IMR-90 (cell line): ENCODE results near the gene MRM1. TPM values are rescaled to one million over a fixed set of nuclear protein-coding genes. Genes with fewer than 3 reads are reported as not detected.

ENCODE experiments used
- ATAC-seq: fragments of 200-7000 bp; cut with Tn5 transposase; 2 replicates; pipeline ENCODE4 v1.9.1; 2020; ENCODE audit warnings: low read depth, mild to moderate bottlenecking, moderate library complexity
- BruUV-seq: library from RNA; stranded (reverse); fragments of 400-500 nt; replicated peaks from 2 replicates; lab custom pipeline; 2021; lab: Mats Ljungman, UMichigan
- CTCF ChIA-PET: fragments of 300-600 bp; formaldehyde crosslinking; extraction: SDS; loops from one replicate; lab custom pipeline; 2021; ENCODE audit warnings: antibody characterized with exemption; lab: Yijun Ruan, JAX
- POLR2A ChIA-PET: fragments of 300-600 bp; sonication (Branson Sonifier 250); formaldehyde crosslinking; loops from one replicate; lab custom pipeline; 2022; ENCODE audit warnings: antibody characterized with exemption; ENCODE audit not compliant: unreplicated experiment; lab: Charles Lee
- DNase-seq: peaks from one replicate; pipeline ENCODE4 v3.0.0; 2013
- H2AFZ ChIP-seq: replicated peaks from 2 replicates; pipeline ENCODE3; 2013; ENCODE audit warnings: low read length, mild to moderate bottlenecking; ENCODE audit not compliant: poor library complexity
- H2AK5ac ChIP-seq: 2 replicates; pipeline ENCODE4 v1.6.1; 2013; ENCODE audit warnings: low read depth, low read length, inconsistent platforms
- H2AK9ac ChIP-seq: replicated peaks from 2 replicates; pipeline ENCODE3; 2013; ENCODE audit warnings: mild to moderate bottlenecking, low read depth, low read length, moderate library complexity; ENCODE audit not compliant: poor library complexity
- H2BK120ac ChIP-seq: 2 replicates; pipeline ENCODE4 v1.6.1; 2013; ENCODE audit warnings: low read depth, low read length, inconsistent platforms
- H2BK15ac ChIP-seq: 3 replicates; pipeline ENCODE4 v1.6.1; 2013; ENCODE audit warnings: low read depth, low read length, inconsistent platforms
- H2BK20ac ChIP-seq: 2 replicates; pipeline ENCODE4 v1.6.1; 2013; ENCODE audit warnings: low read depth, mild to moderate bottlenecking, inconsistent platforms, low read length, moderate library complexity
- H2BK5ac ChIP-seq: 2 replicates; pipeline ENCODE4 v1.6.1; 2013; ENCODE audit warnings: mild to moderate bottlenecking, low read depth, low read length, inconsistent platforms; ENCODE audit not compliant: poor library complexity, severe bottlenecking
- H3K14ac ChIP-seq: replicated peaks from 2 replicates; pipeline ENCODE4 v1.6.1; 2013; ENCODE audit warnings: low read depth, low read length, inconsistent platforms
- H3K18ac ChIP-seq: 2 replicates; pipeline ENCODE4 v1.6.1; 2013; ENCODE audit warnings: low read depth, low read length, control low read depth
- H3K23ac ChIP-seq: 2 replicates; pipeline ENCODE4 v1.6.1; 2013; ENCODE audit warnings: low read depth, low read length, inconsistent platforms
- H3K27ac ChIP-seq: 2 replicates; pipeline ENCODE4 v1.5.1; 2013; ENCODE audit warnings: mild to moderate bottlenecking, control low read depth, low read length; ENCODE audit not compliant: insufficient read depth
- H3K27me3 ChIP-seq: 2 replicates; pipeline ENCODE4 v1.6.1; 2013; ENCODE audit warnings: low read length; ENCODE audit not compliant: control insufficient read depth, insufficient read depth
- H3K36me3 ChIP-seq: 2 replicates; pipeline ENCODE4 v1.6.1; 2013; ENCODE audit warnings: low read length, mixed read lengths; ENCODE audit not compliant: control insufficient read depth, insufficient read depth
- H3K4ac ChIP-seq: 2 replicates; pipeline ENCODE4 v1.6.1; 2013; ENCODE audit warnings: low read depth, low read length, inconsistent platforms
- H3K4me1 ChIP-seq: 2 replicates; pipeline ENCODE4 v1.6.1; 2013; ENCODE audit warnings: low read length, mixed read lengths; ENCODE audit not compliant: control insufficient read depth, insufficient read depth
- H3K4me2 ChIP-seq: 2 replicates; pipeline ENCODE4 v1.6.1; 2013; ENCODE audit warnings: low read depth, mild to moderate bottlenecking, control low read depth, low read length, moderate library complexity
- H3K4me3 ChIP-seq: 2 replicates; pipeline ENCODE4 v1.5.1; 2013; ENCODE audit warnings: low read depth, mild to moderate bottlenecking, control low read depth, low read length, moderate library complexity; ENCODE audit not compliant: insufficient read depth
- H3K56ac ChIP-seq: 2 replicates; pipeline ENCODE4 v1.6.1; 2013; ENCODE audit warnings: low read length, inconsistent platforms; ENCODE audit not compliant: insufficient read depth; ENCODE audit errors: extremely low read depth
- H3K79me1 ChIP-seq, 2 experiments: 2 replicates each; pipeline ENCODE4 v1.6.1; 2013; ENCODE audit warnings: low read length in 2 of 2, inconsistent platforms in 1 of 2, low read depth in 1 of 2
- H3K9ac ChIP-seq: 2 replicates; pipeline ENCODE4 v1.6.1; 2013; ENCODE audit warnings: low read depth, low read length, control low read depth
- H3K9me1 ChIP-seq: 2 replicates; pipeline ENCODE4 v1.6.1; 2013; ENCODE audit warnings: low read length, inconsistent platforms; ENCODE audit not compliant: insufficient read depth
- H3K9me3 ChIP-seq: 2 replicates; pipeline ENCODE4 v1.6.1; 2013; ENCODE audit warnings: low read length; ENCODE audit not compliant: control insufficient read depth, insufficient read depth
- H4K20me1 ChIP-seq: 2 replicates; pipeline ENCODE4 v1.6.1; 2013; ENCODE audit warnings: low read length, inconsistent platforms; ENCODE audit not compliant: insufficient read depth
- H4K5ac ChIP-seq: 2 replicates; pipeline ENCODE4 v1.6.1; 2013; ENCODE audit warnings: mild to moderate bottlenecking, low read depth, low read length, control low read depth
- H4K8ac ChIP-seq, 2 experiments: 2 replicates each; pipeline ENCODE4 v1.6.1; 2013; ENCODE audit warnings: low read depth in 2 of 2, low read length in 2 of 2, control low read depth in 1 of 2, inconsistent platforms in 1 of 2
- H4K91ac ChIP-seq: 2 replicates; pipeline ENCODE4 v1.6.1; 2013; ENCODE audit warnings: low read depth, low read length, inconsistent platforms; ENCODE audit not compliant: insufficient read depth
- CEBPB ChIP-seq: IDR thresholded peaks from 2 replicates; pipeline ENCODE4 v1.6.1; 2012; ENCODE audit warnings: low read depth, low read length, improper control_type of control experiment
- CHD1 ChIP-seq: IDR thresholded peaks from 2 replicates; pipeline ENCODE4 v1.6.1; 2012; ENCODE audit warnings: low read depth, low read length, improper control_type of control experiment
- NFE2L2 ChIP-seq: fragments of 150-350 bp; IDR thresholded peaks from 2 replicates; pipeline ENCODE4 v1.6.1; 2016; ENCODE audit warnings: low read depth, mild to moderate bottlenecking, low read length
- POLR2A ChIP-seq: IDR thresholded peaks from 2 replicates; pipeline ENCODE4 v1.6.1; 2012; ENCODE audit warnings: mild to moderate bottlenecking, low read depth, low read length
- RCOR1 ChIP-seq: IDR thresholded peaks from 2 replicates; pipeline ENCODE4 v1.6.1; 2012; ENCODE audit warnings: mild to moderate bottlenecking, low read length, improper control_type of control experiment; ENCODE audit not compliant: insufficient replicate concordance
- RFX5 ChIP-seq: IDR thresholded peaks from 2 replicates; pipeline ENCODE4 v1.8.0; 2012; ENCODE audit warnings: low read depth, mild to moderate bottlenecking, low read length, moderate library complexity
- WGBS, 2 experiments: methylation state at CpG; one replicate each; pipeline versions ENCODE4 v1.1.5 to v1.1.7; 2013; ENCODE audit warnings: missing lambda C conversion rate in 2 of 2; ENCODE audit not compliant: insufficient read length in 1 of 2; ENCODE audit errors: extremely low coverage in 2 of 2; 5-methylcytosine and 5-hydroxymethylcytosine counted together
- dilution Hi-C: fragments of 300-500 bp; cut with HindIII; formaldehyde crosslinking; loops from one replicate; pipeline ENCODE4 v1.14.3; 2018; ENCODE audit warnings: low sequenced_read_pairs; ENCODE audit not compliant: unreplicated experiment
- in situ Hi-C: fragments of 300-500 bp; cut with MboI; formaldehyde crosslinking; loops from 3 replicates; pipeline ENCODE4 v1.14.3; 2019; ENCODE audit warnings: low sequenced_read_pairs, inconsistent platforms, mixed read lengths
- intact Hi-C: fragments of 100-400 bp; cut with micrococcal nuclease; formaldehyde crosslinking; loops from 2 replicates; pipeline ENCODE4 v1.10.0; 2022
- polyA plus RNA-seq, 3 experiments: library from polyadenylated mRNA; depleted of rRNA; stranded (reverse); fragments of >200 nt; gene quantifications; 2 replicates each; pipeline ENCODE4 v1.2.3, GENCODE V29; 2012; ENCODE audit warnings: low replicate concordance in 1 of 3
- total RNA-seq: library from RNA; depleted of rRNA; stranded (reverse); fragments of >200 nt; gene quantifications from 2 replicates; pipeline ENCODE4 v1.2.3, GENCODE V29; 2012
- TF ChIP-seq, protein P1 (sequence below): conservative IDR thresholded peaks from 2 replicates; pipeline ENCODE4 v1.5.1; 2012; ENCODE audit warnings: mild to moderate bottlenecking, low read depth, low read length, improper control_type of control experiment
- TF ChIP-seq, protein P2 (sequence below): fragments of 150-350 bp; IDR thresholded peaks from 2 replicates; pipeline ENCODE4 v1.6.1; 2017; ENCODE audit warnings: mild to moderate bottlenecking, antibody characterized with exemption, low read length, low read depth
- TF ChIP-seq, protein P3 (sequence below): fragments of 150-350 bp; IDR thresholded peaks from 2 replicates; pipeline ENCODE4 v1.6.1; 2016; ENCODE audit warnings: low read depth, mild to moderate bottlenecking, low read length, moderate library complexity, borderline replicate concordance

Gene MRM1
- total and polyA plus RNA-seq, 2 of the 4 experiments (the other 2 are of a cell fraction): 2.2 to 5.3 TPM

DNA sequence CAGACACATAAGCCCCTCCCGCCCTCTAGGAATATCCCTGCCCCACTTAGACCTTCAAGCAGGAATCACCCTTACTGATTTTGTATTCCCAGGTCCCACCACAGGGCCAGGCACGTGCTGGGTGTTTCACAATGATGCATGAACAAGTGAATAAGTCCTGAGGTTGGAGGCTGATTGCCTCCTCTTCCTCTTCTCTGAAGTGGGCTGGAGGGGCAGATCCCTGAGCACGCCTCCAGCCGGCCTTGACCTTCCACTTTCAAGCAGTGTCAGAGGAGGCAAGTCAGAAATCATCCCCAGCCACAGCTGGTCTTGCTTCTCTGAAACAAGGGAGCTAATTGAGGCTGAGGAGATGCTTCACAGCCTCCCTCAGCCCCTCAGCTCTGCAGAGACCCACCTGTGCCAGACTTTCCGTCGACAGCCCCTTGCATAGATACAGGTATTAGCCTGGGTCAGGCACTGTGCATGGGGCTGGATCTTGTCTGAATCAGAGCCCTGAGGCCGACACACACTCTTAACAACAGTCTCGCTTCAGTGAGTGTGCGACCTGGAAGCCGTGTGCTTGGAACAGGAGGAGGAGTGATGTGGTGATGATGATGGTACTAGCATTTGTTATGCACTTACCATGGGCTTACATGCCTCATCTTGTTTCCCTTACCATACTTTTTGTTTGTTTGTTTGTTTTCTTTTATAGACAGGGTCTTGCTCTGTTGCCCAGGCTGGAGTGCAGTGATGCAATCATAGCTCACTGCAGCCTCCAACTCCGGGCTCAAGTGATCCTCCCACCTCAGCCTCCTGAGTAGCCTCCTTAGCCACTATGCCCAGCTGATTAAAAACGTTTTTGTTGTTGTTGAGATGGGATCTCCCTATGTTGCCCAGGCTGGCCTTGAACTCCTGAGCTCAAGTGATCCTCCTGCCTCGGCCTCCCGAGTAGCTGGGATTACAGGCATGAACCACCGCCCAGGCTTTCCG is 15.0 kb downstream of the MRM1 start:
- no peak overlapping the region for H2BK5ac ChIP-seq
- TF ChIP-seq, protein P1, sequence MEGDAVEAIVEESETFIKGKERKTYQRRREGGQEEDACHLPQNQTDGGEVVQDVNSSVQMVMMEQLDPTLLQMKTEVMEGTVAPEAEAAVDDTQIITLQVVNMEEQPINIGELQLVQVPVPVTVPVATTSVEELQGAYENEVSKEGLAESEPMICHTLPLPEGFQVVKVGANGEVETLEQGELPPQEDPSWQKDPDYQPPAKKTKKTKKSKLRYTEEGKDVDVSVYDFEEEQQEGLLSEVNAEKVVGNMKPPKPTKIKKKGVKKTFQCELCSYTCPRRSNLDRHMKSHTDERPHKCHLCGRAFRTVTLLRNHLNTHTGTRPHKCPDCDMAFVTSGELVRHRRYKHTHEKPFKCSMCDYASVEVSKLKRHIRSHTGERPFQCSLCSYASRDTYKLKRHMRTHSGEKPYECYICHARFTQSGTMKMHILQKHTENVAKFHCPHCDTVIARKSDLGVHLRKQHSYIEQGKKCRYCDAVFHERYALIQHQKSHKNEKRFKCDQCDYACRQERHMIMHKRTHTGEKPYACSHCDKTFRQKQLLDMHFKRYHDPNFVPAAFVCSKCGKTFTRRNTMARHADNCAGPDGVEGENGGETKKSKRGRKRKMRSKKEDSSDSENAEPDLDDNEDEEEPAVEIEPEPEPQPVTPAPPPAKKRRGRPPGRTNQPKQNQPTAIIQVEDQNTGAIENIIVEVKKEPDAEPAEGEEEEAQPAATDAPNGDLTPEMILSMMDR: no peak
- TF ChIP-seq CHD1: no peak
- TF ChIP-seq POLR2A: no peak
- no peak for TF ChIP-seq CEBPB
- TF ChIP-seq RFX5: no peak
- TF ChIP-seq, protein P2, sequence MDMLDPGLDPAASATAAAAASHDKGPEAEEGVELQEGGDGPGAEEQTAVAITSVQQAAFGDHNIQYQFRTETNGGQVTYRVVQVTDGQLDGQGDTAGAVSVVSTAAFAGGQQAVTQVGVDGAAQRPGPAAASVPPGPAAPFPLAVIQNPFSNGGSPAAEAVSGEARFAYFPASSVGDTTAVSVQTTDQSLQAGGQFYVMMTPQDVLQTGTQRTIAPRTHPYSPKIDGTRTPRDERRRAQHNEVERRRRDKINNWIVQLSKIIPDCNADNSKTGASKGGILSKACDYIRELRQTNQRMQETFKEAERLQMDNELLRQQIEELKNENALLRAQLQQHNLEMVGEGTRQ: no peak
- no peak for TF ChIP-seq RCOR1
- TF ChIP-seq, protein P3, sequence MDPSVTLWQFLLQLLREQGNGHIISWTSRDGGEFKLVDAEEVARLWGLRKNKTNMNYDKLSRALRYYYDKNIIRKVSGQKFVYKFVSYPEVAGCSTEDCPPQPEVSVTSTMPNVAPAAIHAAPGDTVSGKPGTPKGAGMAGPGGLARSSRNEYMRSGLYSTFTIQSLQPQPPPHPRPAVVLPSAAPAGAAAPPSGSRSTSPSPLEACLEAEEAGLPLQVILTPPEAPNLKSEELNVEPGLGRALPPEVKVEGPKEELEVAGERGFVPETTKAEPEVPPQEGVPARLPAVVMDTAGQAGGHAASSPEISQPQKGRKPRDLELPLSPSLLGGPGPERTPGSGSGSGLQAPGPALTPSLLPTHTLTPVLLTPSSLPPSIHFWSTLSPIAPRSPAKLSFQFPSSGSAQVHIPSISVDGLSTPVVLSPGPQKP: no peak
- no peak for TF ChIP-seq NFE2L2
- H3K4me3 ChIP-seq: no peak overlapping the region
- no peak overlapping the region for H3K56ac ChIP-seq
- H3K9me3 ChIP-seq: no peaks in the 10 kb centered on the region
- ATAC-seq (no peak), DNase-seq (no peak)
- H3K27ac ChIP-seq: no peak overlapping the region
- 100% methylated on average over 2 of the region's 16 CpGs; no CpG with 5 or more reads in 1 of the 2 experiments for WGBS, 2 experiments
- H3K36me3 ChIP-seq: no peaks in the 10 kb centered on the region
- no peak overlapping the region for H2BK20ac ChIP-seq
- H2BK120ac ChIP-seq: no peak overlapping the region
- H3K27me3 ChIP-seq: peaks cover 12% of the 10 kb centered on the region; the same call in 1 of the 2 replicates
- H4K91ac ChIP-seq: no peak overlapping the region
- H2AFZ ChIP-seq: no peak overlapping the region
- no peaks in the 10 kb centered on the region for H4K20me1 ChIP-seq
- ChIA-PET CTCF (interaction anchor here (0.8 to 0.9 kb wide), 2 partner anchors 9 to 10 kb away, joined by 3 read pairs; no protein-coding TSS in a partner anchor), POLR2A (no interaction called here)
- H4K5ac ChIP-seq: no peak overlapping the region
- no peaks in the 10 kb centered on the region for H3K79me1 ChIP-seq
- H2BK15ac ChIP-seq: no peak overlapping the region
- H2AK5ac ChIP-seq: no peak overlapping the region
- H4K8ac ChIP-seq: no peak overlapping the region
- no peak overlapping the region for H3K9ac ChIP-seq
- H3K14ac ChIP-seq: no peak overlapping the region
- H3K23ac ChIP-seq: no peak overlapping the region
- intact Hi-C loops: no loop called here
- BruUV-seq: no TSS peak
- H3K18ac ChIP-seq: no peak overlapping the region
- no peak overlapping the region for H3K4me2 ChIP-seq
- H3K4ac ChIP-seq: no peak overlapping the region
- no peak overlapping the region for H2AK9ac ChIP-seq
- no peaks in the 10 kb centered on the region for H3K4me1 ChIP-seq
- H3K9me1 ChIP-seq: peaks cover 8% of the 10 kb centered on the region; the same call in 1 of the 2 replicates
- dilution Hi-C loops: no loop called here
- in situ Hi-C loops: no loop called here
